Pancreas (tissue), 10 donors: ENCODE data around the gene ALG13. TPM values are rescaled to one million over a fixed set of nuclear protein-coding genes. Genes with fewer than 3 reads are reported as not detected.

Experiments
- ATAC-seq, 4 donors: fragments of 200-7000 bp; cut with Tn5 transposase; one replicate each; pipeline versions ENCODE4 v1.8.0 to v1.9.1; 2020; ENCODE audit warnings: mild to moderate bottlenecking in 4 of 4, moderate library complexity in 4 of 4
- DNase-seq, 6 donors: peaks; one replicate each; pipeline ENCODE4 v3.0.0-alpha.2; 2020
- FAIRE-seq: peaks from 2 replicates; lab custom pipeline; 2012; peaks lifted over from hg19 to GRCh38; lab: Jason Lieb, UNC
- H3K27ac ChIP-seq, 4 donors: fragments of 200-600 bp; sonication (generic); 1 replicate in 3 of 4; 2 replicates in 1 of 4; pipeline versions ENCODE4 v1.5.0 to v1.8.0; 2020
- H3K27me3 ChIP-seq, 4 donors: fragments of 200-600 bp; one replicate each; pipeline ENCODE4 v1.8.0; 2021
- H3K36me3 ChIP-seq, 3 donors: fragments of 200-600 bp; sonication (generic) in 1 of 3; one replicate each; pipeline versions ENCODE4 v1.5.0 to v1.8.0; 2020 to 2021
- H3K4me1 ChIP-seq, 3 donors: fragments of 200-600 bp; one replicate each; pipeline ENCODE4 v1.8.0; 2021
- H3K4me3 ChIP-seq, 4 donors: fragments of 200-600 bp; sonication (generic) in 2 of 4; one replicate each; pipeline versions ENCODE4 v1.5.0 to v1.8.0; 2020 to 2021
- H3K9me3 ChIP-seq, 4 donors: fragments of 200-600 bp; one replicate each; pipeline ENCODE4 v1.8.0; 2021
- WGBS, 2 donors: extraction: QIAGEN DNeasy Blood & Tissue Kit; methylation state at CpG; one replicate each; pipeline ENCODE4 v1.1.7; 2013; 5-methylcytosine and 5-hydroxymethylcytosine counted together
- intact Hi-C, 3 donors: fragments of 100-400 bp; cut with DNase I; formaldehyde crosslinking; loops; one replicate each; pipeline versions ENCODE4 v1.11.1 to v1.14.2; 2022
- polyA plus RNA-seq, 2 donors: library from polyadenylated mRNA; stranded (reverse); fragments of 200-250 nt; gene quantifications; one replicate each; pipeline ENCODE4 v1.2.3, GENCODE V29; 2013
- total RNA-seq, 6 donors: library from RNA; stranded (reverse); fragmentation: NEBNext Ultra II Directional in 4 of 6; extraction: Animal tissue kit (Norgen Biotek cat#: 25700) in 4 of 6; gene quantifications; one replicate each; pipeline versions ENCODE4 v1.2.1 to v1.2.4, GENCODE V29; 2021 to 2023
- TF ChIP-seq, protein P1 (sequence below), 4 donors: fragments of 200-600 bp; sonication (generic) in 3 of 4; IDR thresholded peaks; one replicate each; pipeline versions ENCODE4 v1.5.0 to v1.8.0; 2021; ENCODE audit warnings: antibody characterized with exemption in 4 of 4
- donor health status: healthy with polysubstance abuse.
- donor health status: DM: no; HTN: no; CAD: no; lungs with moderate emphysema.
- donor health status: DM: no; HTN: no; CAD: no.
- donor health status: control.
- donor health status: control.
- donor health status: Bipolar disorder and iron deficiency.
- donor health status: DM: yes; HTN: yes; CAD: no.
- donor health status: DM: no; HTN: no; CAD: no.
- donor health status: DM: no; HTN: no; CAD: no.
- donor health status: DM: yes; HTN: yes; CAD: no.

Gene ALG13
- total and polyA plus RNA-seq, 8 donors = 13.4 to 31.0 (median 18.4) TPM

DNA sequence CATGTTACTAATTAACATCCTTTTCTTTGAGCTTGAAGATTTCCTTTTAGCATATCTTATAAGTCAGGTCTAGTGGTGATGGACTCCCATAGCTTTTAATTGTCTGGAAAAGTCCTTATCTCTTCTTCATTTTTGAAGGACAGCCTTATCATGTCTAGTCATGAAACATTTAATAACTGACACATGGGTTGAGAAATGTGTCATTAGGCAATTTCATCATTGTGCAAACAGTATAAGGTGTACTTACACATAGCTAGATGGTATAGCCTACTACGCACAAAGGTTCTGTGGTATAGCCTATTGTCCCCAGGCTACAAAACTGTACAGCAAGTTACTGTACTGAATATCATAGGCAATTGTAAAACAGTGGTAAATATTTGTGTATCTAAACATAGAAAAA, 34.5 kb upstream of the ALG13 start:
- Histone ChIP-seq H3K27me3 (no peaks in the 10 kb centered on the region), H3K4me3 (no peak overlapping the region), H3K9me3 (no peaks in the 10 kb centered on the region), H3K36me3 (no peaks in the 10 kb centered on the region), H3K4me1 (no peaks in the 10 kb centered on the region), H3K27ac (no peak overlapping the region)
- ATAC-seq (no peak), DNase-seq (no peak), FAIRE-seq (peak; percentile 82)
- intact Hi-C loops = no loop called here
- TF ChIP-seq, protein P1, sequence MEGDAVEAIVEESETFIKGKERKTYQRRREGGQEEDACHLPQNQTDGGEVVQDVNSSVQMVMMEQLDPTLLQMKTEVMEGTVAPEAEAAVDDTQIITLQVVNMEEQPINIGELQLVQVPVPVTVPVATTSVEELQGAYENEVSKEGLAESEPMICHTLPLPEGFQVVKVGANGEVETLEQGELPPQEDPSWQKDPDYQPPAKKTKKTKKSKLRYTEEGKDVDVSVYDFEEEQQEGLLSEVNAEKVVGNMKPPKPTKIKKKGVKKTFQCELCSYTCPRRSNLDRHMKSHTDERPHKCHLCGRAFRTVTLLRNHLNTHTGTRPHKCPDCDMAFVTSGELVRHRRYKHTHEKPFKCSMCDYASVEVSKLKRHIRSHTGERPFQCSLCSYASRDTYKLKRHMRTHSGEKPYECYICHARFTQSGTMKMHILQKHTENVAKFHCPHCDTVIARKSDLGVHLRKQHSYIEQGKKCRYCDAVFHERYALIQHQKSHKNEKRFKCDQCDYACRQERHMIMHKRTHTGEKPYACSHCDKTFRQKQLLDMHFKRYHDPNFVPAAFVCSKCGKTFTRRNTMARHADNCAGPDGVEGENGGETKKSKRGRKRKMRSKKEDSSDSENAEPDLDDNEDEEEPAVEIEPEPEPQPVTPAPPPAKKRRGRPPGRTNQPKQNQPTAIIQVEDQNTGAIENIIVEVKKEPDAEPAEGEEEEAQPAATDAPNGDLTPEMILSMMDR (IDR thresholded peaks at IDR 0.05) = no peak
- 86 to 88% methylated on average over 1 of the region's 1 CpG for WGBS, 2 donors

DNA sequence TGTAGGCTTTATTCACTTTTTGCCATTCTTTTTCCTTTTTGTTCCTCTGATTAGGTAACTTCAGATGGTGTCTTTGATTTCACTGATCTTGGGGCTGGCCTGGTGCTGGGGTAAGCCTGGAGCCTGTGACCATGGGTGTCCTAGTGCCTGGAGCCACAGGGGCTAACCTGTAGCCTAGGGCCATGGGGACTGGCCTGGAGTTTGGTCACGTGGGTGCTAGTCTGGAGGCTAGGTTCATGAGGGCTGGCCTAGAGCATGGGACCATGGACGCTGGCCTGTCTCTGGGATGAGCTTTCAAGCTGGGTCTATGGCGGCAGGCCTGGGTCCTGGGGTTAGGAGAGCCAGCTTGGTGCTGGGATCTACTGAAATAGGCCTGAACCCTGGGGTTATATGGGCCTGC, 32.2 kb upstream of the ALG13 start:
- ATAC-seq = no peak

GRCh38 chrX:111649638-111650037, 31.3 kb upstream of the ALG13 start:
- Histone ChIP-seq H3K9me3 (no peaks in the 10 kb centered on the region), H3K27me3 (peaks cover 0 to 7% (median 0%) of the 10 kb centered on the region in 4 donors), H3K4me1 (no peaks in the 10 kb centered on the region), H3K4me3 (no peak overlapping the region), H3K27ac (no peak overlapping the region), H3K36me3 (no peaks in the 10 kb centered on the region)
- FAIRE-seq = no peak
- intact Hi-C loops = no loop called here
- no peak for DNase-seq
- WGBS, 2 donors = 73 to 100% methylated on average over 1 of the region's 1 CpG
- TF ChIP-seq, protein P1 (IDR thresholded peaks at IDR 0.05) = no peak
- no peak for ATAC-seq

More for the DNA sequence above, 32.2 kb upstream of the ALG13 start:
- Histone ChIP-seq H3K4me1 (no peaks in the 10 kb centered on the region), H3K4me3 (no peak overlapping the region), H3K36me3 (no peaks in the 10 kb centered on the region), H3K27me3 (no peaks in the 10 kb centered on the region), H3K9me3 (no peaks in the 10 kb centered on the region), H3K27ac (no peak overlapping the region)
- WGBS, 2 donors = 89 to 92% methylated on average over 3 of the region's 3 CpGs
- no peak for DNase-seq
- TF ChIP-seq, protein P1 (IDR thresholded peaks at IDR 0.05) = no peak
- no peak for FAIRE-seq
- intact Hi-C loops = no loop called here

DNA sequence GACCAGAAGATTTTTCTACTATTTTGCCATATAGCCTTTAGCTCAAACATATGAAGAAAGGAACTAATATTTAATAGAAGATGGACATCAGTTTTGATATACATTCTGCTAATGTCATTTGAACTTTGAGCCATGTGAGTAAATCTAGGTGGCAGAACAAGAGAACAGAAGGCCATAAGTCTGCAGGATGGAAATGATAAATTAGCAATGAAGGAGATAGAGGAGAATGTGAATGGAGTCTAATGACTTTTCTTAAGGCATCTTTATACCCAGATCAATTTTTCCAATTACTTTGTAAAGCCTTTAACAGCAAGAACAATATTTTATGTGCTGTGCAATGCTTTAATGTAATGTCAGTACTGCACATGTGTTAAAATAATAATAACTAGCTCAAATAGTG, 30.1 kb upstream of the ALG13 start:
- intact Hi-C loops = no loop called here
- no peak overlapping the region for H3K27ac ChIP-seq
- H3K4me1 ChIP-seq = no peaks in the 10 kb centered on the region
- no peak for DNase-seq
- FAIRE-seq = no peak
- H3K27me3 ChIP-seq = peaks cover 0 to 11% (median 0%) of the 10 kb centered on the region in 4 donors
- H3K9me3 ChIP-seq = no peaks in the 10 kb centered on the region
- H3K4me3 ChIP-seq = no peak overlapping the region
- TF ChIP-seq, protein P1 (IDR thresholded peaks at IDR 0.05) = no peak
- no peaks in the 10 kb centered on the region for H3K36me3 ChIP-seq
- no peak for ATAC-seq

- Histone ChIP-seq H3K36me3 (no peaks in the 10 kb centered on the region), H3K27me3 (peaks cover 0 to 11% (median 0%) of the 10 kb centered on the region in 4 donors), H3K4me1 (no peaks in the 10 kb centered on the region), H3K4me3 (no peak overlapping the region), H3K27ac (no peak overlapping the region), H3K9me3 (no peaks in the 10 kb centered on the region)
- no peak for DNase-seq
- TF ChIP-seq, protein P1 (IDR thresholded peaks at IDR 0.05) = no peak
- no peak for FAIRE-seq
- no peak for ATAC-seq
- WGBS, 2 donors = 36 to 38% methylated on average over 3 of the region's 3 CpGs
- intact Hi-C loops = no loop called here
Observed at GRCh38 chrX:111652719-111653118, 28.3 kb upstream of the ALG13 start.
